SU-DHL-6 (cell line): ENCODE measurements around the gene ZNF775.

Experiments used
- CTCF ChIP-seq: fragments of 200-600 bp; sonication (generic); IDR thresholded peaks from one replicate; pipeline ENCODE4 v1.5.1; 2017; ENCODE audit warnings: antibody characterized with exemption, mild to moderate bottlenecking, low read length, moderate library complexity; ENCODE audit not compliant: insufficient read depth, poor library complexity, severe bottlenecking
- EZH2phosphoT487 ChIP-seq: fragments of 200-600 bp; sonication (generic), shearing (Covaris generic); conservative IDR thresholded peaks from 2 replicates; pipeline ENCODE4 v1.6.1; 2018; ENCODE audit warnings: mild to moderate bottlenecking, antibody characterized with exemption, low read length, moderate library complexity, mixed read lengths

- TF ChIP-seq CTCF (no peak), EZH2phosphoT487 (no peak)
Measured at GRCh38 chr7:150359622-150360362, 19.3 kb upstream of the ZNF775 start.
